ENCODE data around the gene SERPINB5. TPM values are rescaled to one million over a fixed set of nuclear protein-coding genes. Genes with fewer than 3 reads are reported as not detected.

SERPINB5 gene
- total and polyA plus RNA-seq, 8 donors, result 0.44 TPM; not detected in 7

DNA sequence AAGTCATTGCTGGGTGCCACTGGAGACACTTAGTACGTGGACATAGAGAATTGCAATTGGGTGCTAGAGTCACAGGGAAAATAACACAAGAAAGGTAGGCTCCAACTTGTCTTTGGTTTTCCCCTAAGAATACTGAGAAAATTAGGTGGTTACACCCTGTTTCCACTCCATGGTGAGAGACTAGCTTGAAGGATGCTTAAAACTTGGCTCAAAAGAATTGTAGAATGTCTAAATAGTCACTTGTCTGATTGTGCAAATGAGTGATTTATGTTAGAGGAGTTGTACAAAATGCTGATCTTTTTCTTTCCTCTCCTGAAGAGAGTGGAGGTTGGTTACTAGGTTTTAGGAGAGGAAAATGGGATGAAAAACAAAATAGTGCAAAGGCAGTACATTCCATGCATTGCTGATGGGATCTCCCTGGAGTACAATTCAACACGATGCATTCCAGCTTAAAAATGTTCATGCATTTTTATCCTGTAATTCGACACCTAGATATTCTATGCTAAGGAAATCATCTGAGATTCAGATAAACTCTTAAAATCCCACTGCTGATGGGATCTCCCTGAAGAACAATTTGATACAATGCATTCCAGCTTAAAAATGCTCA, 63.2 kb downstream of the SERPINB5 start:
- H3K4me3 ChIP-seq, result no peak overlapping the region
- no peak overlapping the region for H3K27ac ChIP-seq
- no peak for ATAC-seq
- no peaks in the 10 kb centered on the region for H3K36me3 ChIP-seq
- H3K27me3 ChIP-seq, result no peaks in the 10 kb centered on the region
- intact Hi-C loops (cut with DNase I), result no loop called here
- no peaks in the 10 kb centered on the region for H3K4me1 ChIP-seq
- TF ChIP-seq, protein P1, sequence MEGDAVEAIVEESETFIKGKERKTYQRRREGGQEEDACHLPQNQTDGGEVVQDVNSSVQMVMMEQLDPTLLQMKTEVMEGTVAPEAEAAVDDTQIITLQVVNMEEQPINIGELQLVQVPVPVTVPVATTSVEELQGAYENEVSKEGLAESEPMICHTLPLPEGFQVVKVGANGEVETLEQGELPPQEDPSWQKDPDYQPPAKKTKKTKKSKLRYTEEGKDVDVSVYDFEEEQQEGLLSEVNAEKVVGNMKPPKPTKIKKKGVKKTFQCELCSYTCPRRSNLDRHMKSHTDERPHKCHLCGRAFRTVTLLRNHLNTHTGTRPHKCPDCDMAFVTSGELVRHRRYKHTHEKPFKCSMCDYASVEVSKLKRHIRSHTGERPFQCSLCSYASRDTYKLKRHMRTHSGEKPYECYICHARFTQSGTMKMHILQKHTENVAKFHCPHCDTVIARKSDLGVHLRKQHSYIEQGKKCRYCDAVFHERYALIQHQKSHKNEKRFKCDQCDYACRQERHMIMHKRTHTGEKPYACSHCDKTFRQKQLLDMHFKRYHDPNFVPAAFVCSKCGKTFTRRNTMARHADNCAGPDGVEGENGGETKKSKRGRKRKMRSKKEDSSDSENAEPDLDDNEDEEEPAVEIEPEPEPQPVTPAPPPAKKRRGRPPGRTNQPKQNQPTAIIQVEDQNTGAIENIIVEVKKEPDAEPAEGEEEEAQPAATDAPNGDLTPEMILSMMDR (IDR thresholded peaks at IDR 0.05), result no peak
- FAIRE-seq, result no peak
- WGBS, 2 donors, result 52 to 59% methylated on average over 3 of the region's 3 CpGs
- H3K9me3 ChIP-seq, result no peaks in the 10 kb centered on the region
- DNase-seq, result no peak

- Histone ChIP-seq H3K9me3 (no peaks in the 10 kb centered on the region), H3K27ac (no peak within 1 kb of the TSS), H3K27me3 (no peaks in the 10 kb centered on the region), H3K4me3 (no peak within 1 kb of the TSS), H3K4me1 (no peaks in the 10 kb centered on the region), H3K36me3 (no peaks in the 10 kb centered on the region)
- WGBS, 2 donors, result 76 to 77% methylated on average over 1 of the region's 1 CpG
- FAIRE-seq (no peak), ATAC-seq (no peak), DNase-seq (no peak)
- TF ChIP-seq, protein P1 (IDR thresholded peaks at IDR 0.05), result no peak
- intact Hi-C loops (cut with DNase I), result no loop called here
These were observed 65.3 kb downstream of the SERPINB5 start, which contains the start of gene SERPINB12 for GRCh38 chr18:63542069-63542468. Gene SERPINB12 (plus strand): TSS chr18:63542369. CDS start chr18:63556160, 13,791 bp downstream.

DNA sequence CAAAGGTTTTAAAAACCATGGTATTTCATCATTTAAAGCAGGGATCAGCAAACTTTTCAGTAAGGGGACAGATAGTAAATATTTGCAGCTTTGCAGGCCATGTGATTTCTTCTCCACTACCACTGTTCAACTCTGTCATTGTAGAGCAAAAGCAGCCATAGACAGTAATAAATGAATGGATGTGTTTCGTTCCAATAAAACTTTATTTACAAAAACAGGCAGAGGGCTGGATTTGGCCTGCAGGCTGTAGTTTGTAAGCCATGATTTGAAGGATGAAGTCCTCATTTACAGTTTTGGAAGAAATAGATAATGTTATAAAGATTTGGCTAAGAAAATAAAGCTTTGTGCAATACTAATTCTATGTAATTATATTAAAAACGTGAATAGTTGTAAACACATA, 67.3 kb downstream of the SERPINB5 start:
- ATAC-seq (no peak), FAIRE-seq (no peak), DNase-seq (no peak)
- 87 to 90% methylated on average over 2 of the region's 2 CpGs for WGBS, 2 donors
- H3K27me3 ChIP-seq, result peaks cover 0 to 6% (median 0%) of the 10 kb centered on the region in 4 donors
- no peaks in the 10 kb centered on the region for H3K9me3 ChIP-seq
- TF ChIP-seq, protein P1 (IDR thresholded peaks at IDR 0.05), result no peak
- no peaks in the 10 kb centered on the region for H3K36me3 ChIP-seq
- no peak overlapping the region for H3K27ac ChIP-seq
- H3K4me1 ChIP-seq, result no peaks in the 10 kb centered on the region
- no peak overlapping the region for H3K4me3 ChIP-seq
- intact Hi-C loops (cut with DNase I), result no loop called here

DNA sequence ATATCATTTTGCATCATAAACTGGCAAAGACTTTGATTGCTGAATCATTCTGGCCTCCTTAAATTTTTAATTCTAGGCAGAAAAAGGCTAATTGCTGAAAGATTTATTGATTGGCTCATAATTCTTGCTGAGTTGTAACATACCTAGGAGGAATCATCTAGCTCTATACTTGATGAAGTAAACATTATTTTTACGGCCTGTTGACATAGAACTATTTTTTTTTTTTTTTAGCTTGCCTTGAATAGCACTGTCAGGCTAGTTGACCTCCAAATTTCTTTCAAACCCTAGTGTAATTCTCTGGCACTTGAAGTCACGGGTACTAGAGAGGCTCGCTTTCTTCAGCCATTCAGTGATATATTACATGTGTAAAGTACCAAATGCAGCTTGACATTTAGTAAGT, 68.2 kb downstream of the SERPINB5 start:
- no peaks in the 10 kb centered on the region for H3K36me3 ChIP-seq
- intact Hi-C loops (cut with DNase I), result no loop called here
- H3K4me1 ChIP-seq, result no peaks in the 10 kb centered on the region
- H3K9me3 ChIP-seq, result no peaks in the 10 kb centered on the region
- FAIRE-seq (no peak), ATAC-seq (no peak), DNase-seq (no peak)
- peaks cover 0 to 6% (median 0%) of the 10 kb centered on the region in 4 donors for H3K27me3 ChIP-seq
- H3K4me3 ChIP-seq, result no peak overlapping the region
- 60 to 68% methylated on average over 3 of the region's 3 CpGs for WGBS, 2 donors
- no peak overlapping the region for H3K27ac ChIP-seq
- TF ChIP-seq, protein P1 (IDR thresholded peaks at IDR 0.05), result no peak

GRCh38 chr18:63550068-63550467, 73.3 kb downstream of the SERPINB5 start:
- FAIRE-seq (no peak), DNase-seq (no peak), ATAC-seq (no peak)
- H3K36me3 ChIP-seq, result no peaks in the 10 kb centered on the region
- H3K27ac ChIP-seq, result no peak overlapping the region
- WGBS, 2 donors, result 6 to 7% methylated on average over 1 of the region's 1 CpG
- H3K4me1 ChIP-seq, result no peaks in the 10 kb centered on the region
- H3K27me3 ChIP-seq, result peaks cover 0 to 6% (median 0%) of the 10 kb centered on the region in 4 donors
- intact Hi-C loops (cut with DNase I), result no loop called here
- no peaks in the 10 kb centered on the region for H3K9me3 ChIP-seq
- no peak overlapping the region for H3K4me3 ChIP-seq
- TF ChIP-seq, protein P1 (IDR thresholded peaks at IDR 0.05), result no peak

All from pancreas (tissue), 10 donors.